Glutamatergic neuron (in vitro differentiated cells): ENCODE data around the gene SSBP3. TPM values are rescaled to one million over a fixed set of nuclear protein-coding genes. Genes with fewer than 3 reads are reported as not detected.

Experiments used
- DNase-seq: peaks from one replicate; pipeline ENCODE4 v3.0.0; 2022
- H3K27ac Mint-ChIP-seq: one replicate; pipeline ENCODE4 v1.8.0; 2020; ENCODE audit warnings: mild to moderate bottlenecking, mixed read lengths, inconsistent platforms; ENCODE audit not compliant: unreplicated experiment
- H3K27me3 Mint-ChIP-seq: one replicate; pipeline ENCODE4 v1.8.0; 2020; ENCODE audit warnings: mild to moderate bottlenecking, moderate library complexity, mixed read lengths, inconsistent platforms; ENCODE audit not compliant: unreplicated experiment
- H3K36me3 Mint-ChIP-seq: one replicate; pipeline ENCODE4 v1.8.0; 2020; ENCODE audit warnings: mild to moderate bottlenecking, mixed read lengths, inconsistent platforms; ENCODE audit not compliant: unreplicated experiment
- H3K4me1 Mint-ChIP-seq: one replicate; pipeline ENCODE4 v1.8.0; 2020; ENCODE audit warnings: mild to moderate bottlenecking, low read depth, mixed read lengths, inconsistent platforms; ENCODE audit not compliant: unreplicated experiment
- H3K4me3 Mint-ChIP-seq: one replicate; pipeline ENCODE4 v1.8.0; 2020; ENCODE audit warnings: mild to moderate bottlenecking, mixed read lengths, inconsistent platforms; ENCODE audit not compliant: unreplicated experiment
- H3K9me3 Mint-ChIP-seq: one replicate; pipeline ENCODE4 v1.8.0; 2020; ENCODE audit warnings: mild to moderate bottlenecking, moderate library complexity, mixed read lengths, inconsistent platforms; ENCODE audit not compliant: unreplicated experiment
- CTCF ChIP-seq: fragments of 200-600 bp; sonication (generic); IDR thresholded peaks from one replicate; pipeline ENCODE4 v1.5.0; 2021; ENCODE audit not compliant: partially characterized antibody, unreplicated experiment
- total RNA-seq: library from RNA; stranded (reverse); fragmentation: NEBNext Ultra II Directional; extraction: Animal tissue kit (Norgen Biotek cat#: 25700); gene quantifications from one replicate; pipeline ENCODE4 v1.2.1, GENCODE V29; 2021; ENCODE audit not compliant: unreplicated experiment

The SSBP3 gene
- total RNA-seq, 1 donor from 2014 or later = 608 TPM

- TF ChIP-seq CTCF = no peak
- Mint-ChIP-seq H3K4me1 (peaks cover 52% of the 10 kb centered on the region), H3K36me3 (peaks cover 7% of the 10 kb centered on the region), H3K27me3 (peaks cover 52% of the 10 kb centered on the region), H3K27ac (peak overlapping the region; percentile 41), H3K9me3 (peaks cover 49% of the 10 kb centered on the region), H3K4me3 (no peak overlapping the region)
- no peak for DNase-seq
Measured at GRCh38 chr1:54222711-54223110, 183.5 kb downstream of the SSBP3 start.

- H3K9me3 Mint-ChIP-seq = peaks cover 51% of the 10 kb centered on the region
Measured at GRCh38 chr1:54221867-54222484, 184.2 kb downstream of the SSBP3 start.

GRCh38 chr1:54221113-54221834, 184.9 kb downstream of the SSBP3 start:
- Mint-ChIP-seq H3K4me3 (peak overlapping the region; percentile 49), H3K9me3 (peaks cover 46% of the 10 kb centered on the region), H3K36me3 (peaks cover 8% of the 10 kb centered on the region), H3K27ac (peak overlapping the region; percentile 82), H3K4me1 (peaks cover 47% of the 10 kb centered on the region), H3K27me3 (peaks cover 50% of the 10 kb centered on the region)
- no peak for DNase-seq
- TF ChIP-seq CTCF = no peak

More at GRCh38 chr1:54221867-54222484, 184.2 kb downstream of the SSBP3 start:
- no peak for TF ChIP-seq CTCF
- Mint-ChIP-seq H3K4me1 (peaks cover 50% of the 10 kb centered on the region), H3K36me3 (peaks cover 13% of the 10 kb centered on the region), H3K27ac (no peak overlapping the region), H3K27me3 (peaks cover 50% of the 10 kb centered on the region), H3K4me3 (no peak overlapping the region)
- no peak for DNase-seq

GRCh38 chr1:54220004-54220811, 186.0 kb downstream of the SSBP3 start:
- peak overlapping the region; percentile 82 for H3K27ac Mint-ChIP-seq
- TF ChIP-seq CTCF = no peak
- peaks cover 43% of the 10 kb centered on the region for H3K27me3 Mint-ChIP-seq
- peaks cover 39% of the 10 kb centered on the region for H3K4me1 Mint-ChIP-seq
- peaks cover 8% of the 10 kb centered on the region for H3K36me3 Mint-ChIP-seq
- H3K4me3 Mint-ChIP-seq = peak overlapping the region; percentile 49
- H3K9me3 Mint-ChIP-seq = peaks cover 37% of the 10 kb centered on the region
- peak; percentile 36 for DNase-seq

- Mint-ChIP-seq H3K4me3 (peak overlapping the region; percentile 49), H3K27ac (peak overlapping the region; percentile 82), H3K9me3 (peaks cover 37% of the 10 kb centered on the region), H3K36me3 (peaks cover 8% of the 10 kb centered on the region), H3K4me1 (peaks cover 34% of the 10 kb centered on the region), H3K27me3 (peaks cover 37% of the 10 kb centered on the region)
- no peak for DNase-seq
- no peak for TF ChIP-seq CTCF
Measured at GRCh38 chr1:54219688-54220003, 186.5 kb downstream of the SSBP3 start.
